GM18505 (cell line): ENCODE results near the gene IL18.
"Not testable (repeated sequence)": the region's sequence is repeated elsewhere in the genome, so short reads cannot be mapped to it uniquely, and the experiment has no call there.

ENCODE experiments used
- ATAC-seq: cut with Tn5 transposase; IDR thresholded peaks from one replicate; pipeline ENCODE4 v1.9.1; 2021; ENCODE audit not compliant: unreplicated experiment
- POLR2A ChIP-seq: IDR thresholded peaks from 4 replicates; pipeline ENCODE4 v1.6.1; 2011; ENCODE audit warnings: borderline replicate concordance; ENCODE audit not compliant: insufficient read depth, insufficient read length; ENCODE audit errors: extremely low read depth

IL18 gene

DNA sequence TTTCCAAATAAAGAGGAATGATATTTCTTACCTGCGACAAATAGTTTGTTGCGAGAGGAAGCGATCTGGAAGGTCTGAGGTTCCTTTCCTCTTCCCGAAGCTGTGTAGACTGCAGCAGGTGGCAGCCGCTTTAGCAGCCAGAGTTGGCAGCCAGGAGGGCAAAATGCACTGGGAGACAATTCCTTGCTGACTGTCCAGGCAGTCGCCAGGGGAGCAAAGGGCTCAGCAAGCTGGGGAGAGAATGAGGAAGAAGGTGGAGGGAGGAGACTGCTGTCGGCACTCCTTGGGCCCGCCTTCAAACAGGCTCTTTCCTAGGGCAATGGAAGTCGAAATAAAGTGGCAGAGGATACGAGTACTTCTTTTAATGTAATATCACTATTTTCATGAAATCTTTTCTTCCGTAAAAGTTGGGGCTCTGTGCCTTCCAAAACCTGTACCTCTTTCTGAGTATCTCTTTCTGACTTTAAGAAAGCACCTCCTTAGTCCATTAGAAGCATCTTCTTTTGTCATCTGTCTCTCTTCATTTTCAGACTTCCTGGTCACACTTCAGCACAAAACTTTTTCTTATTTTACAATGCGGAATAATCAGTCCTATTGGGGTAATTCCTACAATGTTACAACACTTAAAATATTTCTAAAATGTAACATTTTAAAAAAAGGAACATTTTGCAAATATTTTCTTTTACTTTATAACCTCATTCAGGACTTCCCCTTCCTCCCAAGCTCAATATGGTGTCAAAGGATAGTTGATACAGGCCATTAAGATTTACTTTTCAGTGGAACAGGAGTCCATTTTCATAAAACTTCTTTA is at the start of gene IL18:
Gene IL18, minus strand, starts transcription at position 220 of the 811 bp plus-strand sequence. CDS start 9,041 bp downstream, outside the sequence.
- no peak for ATAC-seq
- TF ChIP-seq POLR2A = no peak

- no peak for TF ChIP-seq POLR2A
- no peak for ATAC-seq
These were observed 48.8 kb upstream of the IL18 start for GRCh38 chr11:112212710-112213109.

- no peak for TF ChIP-seq POLR2A
- no peak for ATAC-seq
These were observed 48.4 kb upstream of the IL18 start for GRCh38 chr11:112212290-112212689.

DNA sequence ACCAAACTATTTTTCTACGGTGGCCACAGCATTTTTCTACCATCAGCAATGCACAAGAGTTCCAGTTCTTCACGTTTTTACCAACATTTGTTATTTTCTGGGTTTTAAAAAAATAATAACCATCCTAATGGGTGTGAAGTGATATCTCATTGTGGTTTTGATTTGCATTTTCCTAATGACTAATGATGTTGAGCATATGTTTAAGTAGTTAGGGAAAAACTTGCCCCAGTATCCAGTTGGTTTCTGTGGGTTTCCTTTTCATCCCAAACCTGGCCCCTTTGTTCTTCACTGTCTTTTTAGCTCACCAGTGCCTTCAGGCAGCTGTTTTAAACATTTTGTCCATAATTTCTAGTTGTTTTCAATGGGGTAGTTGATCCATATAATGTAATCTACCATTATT is 47.6 kb upstream of the IL18 start:
- no peak for TF ChIP-seq POLR2A
- no peak for ATAC-seq

DNA sequence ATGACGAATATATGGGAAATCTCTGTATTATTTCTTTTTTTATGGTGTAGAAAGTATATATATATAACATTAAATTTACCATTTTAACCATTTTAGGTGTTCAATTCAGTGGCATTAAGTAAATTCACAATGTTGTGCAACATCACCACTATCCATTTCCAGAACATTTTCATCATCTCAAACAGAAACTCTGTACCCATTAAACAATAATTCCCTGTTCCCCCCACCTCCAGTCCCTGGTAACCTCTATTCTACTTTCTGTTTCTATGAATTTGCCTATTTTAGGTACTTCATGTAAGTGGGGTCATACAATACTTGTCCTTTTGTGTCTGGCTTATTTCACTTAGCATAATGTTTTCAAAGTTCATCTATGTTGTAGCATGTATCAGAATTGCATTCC is 47.0 kb upstream of the IL18 start:
- TF ChIP-seq POLR2A = no peak
- no peak for ATAC-seq

DNA sequence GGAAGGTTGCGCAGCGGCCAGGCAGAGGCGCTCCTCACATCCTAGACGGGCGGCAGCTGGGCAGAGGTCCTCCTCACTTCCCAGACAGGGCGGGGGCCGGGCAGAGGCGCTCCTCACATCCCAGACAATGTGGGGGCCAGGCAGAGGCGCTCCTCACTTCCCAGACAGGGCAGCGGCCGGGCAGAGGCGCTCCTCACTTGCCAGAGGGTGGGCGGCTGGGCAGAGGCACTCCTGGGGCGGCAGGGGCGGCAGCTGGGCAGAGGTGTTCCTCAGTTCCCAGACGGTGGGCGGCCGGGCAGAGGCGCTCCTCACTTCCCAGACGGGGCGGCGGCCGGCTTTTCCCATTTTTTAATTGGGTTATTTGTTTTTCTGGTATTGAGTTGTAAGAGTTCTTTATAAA is 42.2 kb upstream of the IL18 start:
- ATAC-seq = no peak
- no peak for TF ChIP-seq POLR2A

DNA sequence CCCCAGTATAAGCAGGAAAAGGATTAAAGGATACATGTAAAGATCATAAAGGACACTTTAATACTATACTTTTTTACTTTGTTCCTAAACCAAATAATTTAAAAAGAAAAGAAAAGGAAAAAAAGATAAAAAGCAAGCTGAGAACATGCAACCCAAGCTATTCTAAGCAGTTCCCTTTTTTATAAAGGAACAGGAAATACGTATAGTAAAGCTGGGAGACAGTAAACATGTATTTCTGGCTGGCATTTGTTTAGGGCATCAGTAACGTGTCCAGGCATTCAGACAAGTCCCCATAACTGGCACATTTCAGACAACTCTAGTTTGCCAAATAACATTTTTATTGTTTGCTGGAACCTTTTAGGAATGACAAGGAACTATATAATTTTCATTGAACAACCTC is 36.4 kb upstream of the IL18 start:
- TF ChIP-seq POLR2A = no peak
- ATAC-seq = no peak

DNA sequence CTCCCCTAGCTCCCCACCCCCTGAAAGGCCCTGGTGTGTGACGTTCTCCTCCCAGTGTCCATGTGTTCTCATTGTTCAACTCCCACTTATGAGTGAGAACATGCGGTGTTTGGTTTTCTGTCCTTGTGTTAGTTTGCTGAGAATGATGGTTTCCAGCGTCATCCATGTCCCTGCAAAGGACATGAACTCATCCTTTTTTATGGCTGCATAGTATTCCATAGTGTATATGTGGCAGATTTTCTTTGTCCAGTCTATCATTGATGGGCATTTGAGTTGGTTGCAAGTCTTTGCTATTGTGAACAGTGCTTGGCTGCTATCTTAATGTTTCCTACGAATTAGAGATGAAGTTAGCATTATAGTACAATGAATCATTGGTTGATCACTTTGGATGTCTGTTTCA is 35.2 kb upstream of the IL18 start:
- ATAC-seq = not testable (repeated sequence)

DNA sequence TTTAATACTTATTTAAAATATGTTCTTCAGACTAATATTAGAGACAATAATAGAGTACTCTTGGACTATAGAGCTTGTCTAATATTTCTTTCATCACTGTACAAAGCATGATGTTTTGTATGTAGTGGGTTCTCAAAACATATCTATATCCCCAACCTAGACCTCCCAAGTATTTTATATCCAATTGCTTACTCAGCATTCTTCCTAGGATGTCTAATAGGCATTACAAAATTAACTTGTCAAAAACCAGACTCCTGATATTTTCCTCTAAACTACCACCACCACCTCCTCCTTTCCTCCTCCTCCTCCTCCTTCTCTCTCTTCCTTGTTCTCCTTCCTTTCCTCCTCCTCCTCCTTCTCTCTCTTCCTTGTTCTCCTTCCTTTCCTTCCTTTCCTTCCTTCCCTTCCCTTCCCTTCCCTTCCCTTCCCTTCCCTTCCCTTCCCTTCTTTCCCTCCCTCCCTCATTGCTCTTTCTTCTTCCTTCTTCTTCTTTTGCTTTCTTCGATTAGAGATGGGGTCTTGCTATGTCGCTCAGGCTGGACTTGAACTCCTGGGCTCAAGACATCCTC is 32.7 kb upstream of the IL18 start:
- TF ChIP-seq POLR2A = no peak
- ATAC-seq = no peak

DNA sequence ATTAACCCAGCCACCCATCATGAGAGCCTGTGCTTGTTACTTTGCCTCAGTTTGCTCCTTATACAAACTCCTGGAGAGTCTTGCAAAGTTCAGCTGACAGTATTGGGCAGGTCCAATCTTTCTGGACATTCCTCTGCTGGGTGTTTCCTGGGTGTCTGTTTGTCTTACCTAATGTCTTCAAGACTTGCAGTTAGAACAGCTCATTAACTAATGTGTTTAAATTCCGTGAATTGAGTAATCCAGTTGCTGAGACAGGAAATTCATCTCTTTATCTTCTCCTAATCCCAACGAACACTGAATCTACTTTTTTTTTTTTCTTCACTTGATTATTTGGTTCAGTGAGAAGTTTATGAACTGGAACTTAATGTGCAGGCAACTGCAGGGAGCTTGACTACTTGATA is 32.1 kb upstream of the IL18 start:
- ATAC-seq = no peak
- no peak for TF ChIP-seq POLR2A

GRCh38 chr11:112195113-112195512 is 31.2 kb upstream of the IL18 start:
- not testable (repeated sequence) for ATAC-seq

GRCh38 chr11:112186304-112186703 is 22.4 kb upstream of the IL18 start:
- no peak for ATAC-seq
- no peak for TF ChIP-seq POLR2A

- no peak for TF ChIP-seq POLR2A
- no peak for ATAC-seq
These were observed 22.0 kb upstream of the IL18 start for GRCh38 chr11:112185883-112186282.

GRCh38 chr11:112182867-112183266 is 19.0 kb upstream of the IL18 start:
- TF ChIP-seq POLR2A = no peak
- no peak for ATAC-seq
